Activated CD8-positive, alpha-beta memory T cell treated with anti-CD3 and anti-CD28 coated beads, Interleukin-2, amount 50 U/mL, for 1 hour (primary cell): ENCODE data around the gene KCNAB1.
"Not testable (repeated sequence)": the region's sequence is repeated elsewhere in the genome, so short reads cannot be mapped to it uniquely, and the experiment has no call there.

ENCODE experiments used
- DNase-seq: peaks from one replicate; pipeline ENCODE4 v3.0.0-alpha.2; 2020; ENCODE audit errors: extremely low read depth

KCNAB1 gene

DNA sequence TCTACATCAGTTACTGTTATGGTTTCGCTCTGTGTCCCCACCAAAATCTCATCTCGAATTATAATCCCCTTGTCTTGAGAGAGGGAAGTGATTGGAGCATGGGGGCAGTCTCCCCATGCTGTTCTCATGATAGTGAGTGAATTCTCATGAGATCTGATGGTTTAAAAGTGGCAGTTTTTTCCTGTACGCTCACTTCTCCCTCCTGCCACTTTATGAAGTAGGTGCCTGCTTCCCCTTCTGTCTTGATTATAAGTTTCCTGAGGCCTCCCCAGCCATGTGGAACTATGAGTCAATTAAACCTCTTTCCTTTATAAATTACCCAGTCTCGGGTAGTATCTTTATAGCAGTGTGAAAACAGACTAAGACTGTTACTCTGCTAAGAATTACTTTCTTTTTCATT, 449.5 kb downstream of the KCNAB1 start:
- DNase-seq, result not testable (repeated sequence)

DNA sequence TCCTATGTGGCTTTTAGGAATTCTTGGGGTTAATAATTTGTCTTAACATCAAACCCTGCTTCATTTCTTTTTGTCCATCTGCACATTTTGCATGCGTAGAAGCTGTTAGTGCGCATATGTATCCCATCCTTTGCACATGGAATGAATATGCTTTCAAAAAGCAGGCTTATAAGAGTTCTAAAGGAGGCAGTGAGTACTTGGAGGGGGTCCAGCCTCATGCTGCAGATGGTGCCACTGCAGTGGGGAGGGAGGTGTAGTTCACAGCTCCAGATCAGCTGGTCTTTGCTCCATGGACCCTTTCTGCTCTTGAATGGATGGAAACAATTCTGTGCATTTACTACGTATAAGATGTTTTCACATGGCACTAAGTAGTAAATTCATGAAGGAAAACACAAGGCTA, 455.3 kb downstream of the KCNAB1 start:
- DNase-seq, result no peak

DNA sequence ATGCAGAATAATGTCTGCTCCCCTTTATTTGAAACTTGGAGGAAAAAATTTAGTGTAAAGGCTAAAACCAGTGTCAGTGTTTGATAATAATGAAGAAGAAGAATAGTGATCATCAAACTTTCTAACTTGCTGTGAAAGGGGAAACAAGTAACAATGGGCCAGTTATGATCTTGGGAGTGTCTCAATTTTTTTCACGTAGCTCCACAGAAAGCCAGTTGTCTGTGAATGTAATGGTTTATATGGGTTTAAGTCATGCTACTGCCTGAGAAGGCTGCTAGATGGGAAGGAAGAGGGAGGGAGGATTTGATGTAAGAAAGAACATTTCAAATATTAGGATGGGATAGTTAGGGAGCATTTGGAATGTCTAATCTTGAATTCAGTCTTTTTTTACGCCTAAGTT, 455.7 kb downstream of the KCNAB1 start:
- no peak for DNase-seq

DNA sequence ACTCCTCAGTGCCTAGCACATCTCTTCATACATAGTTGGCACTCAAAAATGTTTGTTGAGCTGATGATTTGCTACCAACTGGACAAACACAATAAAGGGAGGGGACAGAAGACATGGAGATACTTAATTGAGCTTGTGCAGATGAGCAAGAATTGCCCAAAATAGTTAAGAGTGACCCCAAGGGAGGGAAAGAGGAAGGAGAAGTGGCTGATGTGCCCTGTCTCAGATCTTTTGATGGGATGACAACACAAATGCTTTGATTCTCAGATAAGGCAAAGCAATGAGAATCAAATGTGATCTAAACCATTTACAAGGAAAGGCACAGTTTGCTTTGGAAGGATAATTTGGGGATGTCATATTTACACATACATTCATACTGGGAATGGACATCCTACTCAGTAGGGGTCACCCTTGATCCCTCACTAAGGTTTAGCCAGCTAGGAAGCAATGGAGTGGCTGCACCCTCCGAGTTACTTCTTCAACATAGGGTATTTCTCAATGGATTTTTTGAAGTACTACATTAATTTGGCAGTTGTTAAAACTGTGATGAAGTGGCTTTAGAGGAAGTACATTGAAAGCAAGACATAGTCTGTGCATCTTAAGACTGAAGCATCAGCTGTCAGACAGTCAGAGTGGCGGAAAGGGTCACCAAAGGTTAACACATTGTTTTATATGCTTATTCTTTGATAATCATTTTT, 456.4 kb downstream of the KCNAB1 start:
- DNase-seq, result no peak

DNA sequence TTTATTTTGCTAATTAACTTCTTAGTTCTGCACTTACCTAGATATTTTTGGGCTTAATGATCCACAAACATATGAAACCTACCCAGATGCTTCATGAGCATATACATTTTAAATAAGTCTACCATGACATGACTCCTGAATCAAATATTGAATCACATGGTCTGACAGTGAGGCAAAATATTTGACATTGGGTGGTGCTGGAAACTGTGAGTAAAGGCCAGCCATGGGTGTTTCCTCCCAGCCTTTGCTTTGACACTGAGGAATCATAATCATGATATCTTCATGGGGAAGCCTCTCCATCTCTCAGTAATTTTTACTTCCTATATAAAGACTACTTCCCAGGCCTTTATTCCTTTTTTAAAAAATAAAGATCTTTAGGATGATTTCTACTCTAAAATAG, 457.4 kb downstream of the KCNAB1 start:
- DNase-seq, result no peak

DNA sequence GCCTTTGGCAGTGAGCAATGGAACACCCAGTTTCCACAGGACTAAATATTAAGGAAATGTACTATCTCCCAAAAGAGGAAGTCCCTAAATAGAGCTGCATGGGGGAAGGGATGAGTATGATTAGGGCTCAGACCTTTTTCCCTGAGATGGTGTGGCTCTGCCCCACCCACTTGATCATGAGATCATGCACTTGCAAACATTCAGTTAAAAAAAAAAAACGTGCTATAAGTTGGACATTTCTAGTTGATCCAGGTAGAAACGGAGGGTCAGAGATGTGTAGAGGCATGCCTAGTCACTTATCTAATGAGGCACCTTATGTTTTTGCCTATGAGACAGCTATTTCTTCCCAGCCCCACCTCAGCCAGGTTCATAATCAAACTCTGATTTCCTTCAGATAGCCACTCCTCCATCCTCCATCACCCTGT, 459.1 kb downstream of the KCNAB1 start:
- DNase-seq, result no peak

DNA sequence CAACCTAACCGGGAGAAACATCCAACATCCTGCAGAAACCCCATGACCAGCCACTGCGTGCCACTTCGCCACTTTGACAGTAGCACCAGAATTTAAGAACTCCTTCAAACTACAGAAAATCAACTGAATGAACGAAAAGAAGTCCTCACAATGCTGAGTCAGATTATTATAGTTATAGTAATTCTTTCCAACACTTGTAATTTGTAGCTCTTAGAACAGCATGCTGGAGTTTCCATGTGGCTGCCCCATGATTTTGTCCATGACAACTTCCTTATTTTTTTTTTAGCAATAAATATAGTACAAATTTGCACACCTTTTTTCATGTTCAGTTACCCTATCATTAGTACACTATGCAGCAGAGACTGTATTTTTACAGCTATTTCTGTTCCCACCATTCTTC, 460.7 kb downstream of the KCNAB1 start:
- DNase-seq, result no peak

DNA sequence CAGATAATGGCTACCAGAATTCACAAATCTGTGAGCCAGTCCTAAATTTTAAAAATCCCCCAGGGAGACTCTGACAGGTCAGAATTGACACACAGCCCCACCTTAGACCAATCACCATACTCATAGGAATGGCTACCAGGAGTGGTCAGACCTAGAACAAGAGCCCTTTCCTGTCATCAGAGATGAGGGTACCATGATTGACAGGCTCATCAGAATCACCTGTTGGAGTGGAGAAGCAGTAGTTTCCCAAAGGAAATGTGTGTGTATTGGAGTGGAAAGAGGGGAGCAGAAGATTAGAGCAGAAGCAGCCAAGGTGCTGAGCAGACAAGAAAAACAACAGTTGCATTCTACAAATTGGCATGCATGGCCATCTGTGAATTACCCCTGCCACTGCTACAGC, 461.6 kb downstream of the KCNAB1 start:
- no peak for DNase-seq

DNA sequence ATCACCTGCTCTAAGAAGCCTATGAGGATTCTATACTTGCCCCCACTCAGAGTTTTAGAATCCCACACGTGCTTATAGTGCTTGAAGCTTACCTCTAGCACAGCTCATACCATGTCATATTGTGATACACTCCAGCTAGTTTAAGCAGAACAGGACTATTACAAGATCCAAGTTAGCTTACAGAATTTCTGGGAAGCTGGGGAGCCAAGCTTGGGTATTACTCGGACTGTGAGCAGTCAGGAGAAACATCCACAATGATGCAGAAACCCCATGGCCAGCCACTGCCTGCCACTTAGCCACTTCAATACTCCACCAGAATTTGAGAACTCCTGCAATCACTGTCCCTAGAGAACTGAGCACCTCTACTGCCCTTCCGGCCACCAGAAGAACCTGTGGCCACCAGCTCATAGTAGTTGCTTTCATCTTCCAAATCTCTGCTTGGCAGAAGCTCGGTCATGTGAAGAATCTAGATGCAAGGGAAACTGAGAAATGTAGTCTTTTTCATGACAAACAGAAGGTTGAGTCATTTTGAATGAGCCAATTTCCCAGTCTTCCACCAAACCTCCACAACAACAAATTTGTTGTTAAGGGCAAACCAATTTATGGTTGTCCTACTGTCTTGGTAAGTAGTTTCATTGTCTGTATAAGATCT, 462.3 kb downstream of the KCNAB1 start:
- no peak for DNase-seq

DNA sequence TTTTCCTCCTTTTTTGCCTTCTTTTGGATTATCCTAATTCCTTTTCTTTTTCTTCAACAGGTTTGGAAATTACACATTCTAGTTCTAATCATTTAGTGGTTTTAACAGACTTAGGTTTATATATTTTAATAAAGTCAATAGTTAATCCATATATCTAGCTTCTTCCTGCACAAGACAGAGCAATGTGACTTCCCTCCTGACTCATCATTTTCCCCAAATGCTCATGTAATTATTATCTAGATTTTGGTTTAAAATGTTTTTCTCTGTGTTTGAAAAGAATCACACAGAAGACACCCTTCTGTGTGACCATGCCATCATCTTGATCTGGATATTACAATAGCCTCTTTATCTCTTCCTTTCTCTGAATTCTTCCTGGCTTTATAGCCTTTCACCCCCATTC, 463.1 kb downstream of the KCNAB1 start:
- DNase-seq, result no peak

DNA sequence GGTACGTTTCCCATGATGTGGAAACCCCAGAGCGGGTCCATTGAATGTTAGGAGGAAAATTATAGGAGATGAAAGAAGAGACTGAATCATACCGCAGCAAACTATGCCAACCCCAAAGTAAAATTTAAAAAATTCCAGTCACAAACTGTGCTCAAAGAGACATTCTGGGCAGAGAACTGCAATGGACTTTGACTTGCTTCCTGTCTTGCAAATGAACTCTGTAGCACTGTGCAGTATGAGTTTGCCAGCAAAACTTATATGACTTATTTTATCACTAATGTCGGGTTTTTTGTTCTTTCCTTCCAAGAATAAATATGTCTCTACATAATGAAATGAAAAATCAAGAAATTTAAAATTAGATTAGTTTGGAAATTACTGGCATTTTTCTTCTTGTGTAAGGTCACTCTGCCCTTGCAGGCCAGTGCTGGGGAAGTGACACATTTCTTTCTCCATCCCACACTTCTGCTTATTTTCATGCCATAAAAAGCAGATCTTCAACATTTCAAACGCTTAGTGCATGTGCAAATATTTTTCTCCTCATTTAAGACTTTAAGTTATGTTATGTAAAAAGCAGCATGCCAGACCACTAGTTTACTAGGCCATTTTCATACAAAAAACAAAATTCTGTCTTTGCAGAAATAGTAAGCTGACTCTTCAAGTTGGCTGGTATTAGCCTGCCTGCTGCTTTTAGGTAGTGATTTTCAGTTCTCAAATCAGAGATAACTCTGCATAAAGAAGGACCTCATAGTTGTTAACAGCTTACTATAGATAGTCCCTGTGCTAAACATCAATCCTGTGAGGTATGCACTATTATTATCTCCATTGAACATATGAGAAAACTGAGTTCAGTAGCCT, 466.8 kb downstream of the KCNAB1 start:
- no peak for DNase-seq

DNA sequence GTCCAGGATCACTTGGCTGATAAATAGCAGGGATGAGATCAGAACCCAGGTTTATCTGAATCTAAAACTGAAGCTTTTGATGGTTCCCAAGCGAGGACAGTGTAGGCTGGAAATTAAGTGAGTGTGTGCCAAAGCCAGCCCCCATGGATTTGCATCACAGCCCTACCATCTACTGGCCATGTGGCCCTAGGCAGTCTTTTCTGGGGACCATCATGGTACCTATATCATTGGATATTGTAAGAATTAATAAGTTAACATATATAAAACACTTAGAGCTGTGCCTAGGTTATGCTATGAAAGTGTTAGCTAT, 467.3 kb downstream of the KCNAB1 start:
- no peak for DNase-seq
